Measurements from ENCODE around the gene ACTA1. TPM values are rescaled to one million over a fixed set of nuclear protein-coding genes. Genes with fewer than 3 reads are reported as not detected.
A peak's percentile ranks its signal among the peaks of the same experiment; 100 is the strongest.

The ACTA1 gene
- total and polyA plus RNA-seq, 2 of the 13 experiments (the other 11 are each of a cell fraction or from before 2014, with no cell fraction given) = 1.4 to 5.2 TPM

- TF ChIP-seq THRA (CRISPR knock-in tag; IDR thresholded peaks at IDR 0.05; ENCODE audit: borderline replicate concordance) (no peak), THAP11 (CRISPR knock-in tag; IDR thresholded peaks at IDR 0.05) (no peak), ZBTB1 (CRISPR knock-in tag; IDR thresholded peaks at IDR 0.05; ENCODE audit: borderline replicate concordance) (no peak), TCF7L2 (IDR thresholded peaks at IDR 0.05; ENCODE audit: low read depth, low read length) (no peak), DR1 (CRISPR knock-in tag; IDR thresholded peaks at IDR 0.05) (no peak), ZUFSP (CRISPR knock-in tag; IDR thresholded peaks at IDR 0.05; ENCODE audit: borderline replicate concordance) (no peak), ATRX (CRISPR knock-in tag; IDR thresholded peaks at IDR 0.05; ENCODE audit: borderline replicate concordance) (no peak), ZFP82 (CRISPR knock-in tag; IDR thresholded peaks at IDR 0.05; ENCODE audit: borderline replicate concordance) (no peak), PHF21A (CRISPR knock-in tag; IDR thresholded peaks at IDR 0.05) (peak; percentile 42; the same call in 1 of the 2 replicates), ZXDC (CRISPR knock-in tag; IDR thresholded peaks at IDR 0.05) (no peak), ZBTB10 (CRISPR knock-in tag; IDR thresholded peaks at IDR 0.05; ENCODE audit: borderline replicate concordance) (no peak), ZBTB42 (CRISPR knock-in tag; IDR thresholded peaks at IDR 0.05) (no peak), ZFYVE20 (CRISPR knock-in tag; IDR thresholded peaks at IDR 0.05; ENCODE audit: borderline replicate concordance, low read depth) (no peak), AGO2 (optimal IDR thresholded peaks at IDR 0.05; ENCODE audit: low read depth, low read length) (no peak), ZNF207 (IDR thresholded peaks at IDR 0.05; ENCODE audit: borderline replicate concordance) (no peak), ZNF83 (CRISPR knock-in tag; IDR thresholded peaks at IDR 0.05; ENCODE audit: borderline replicate concordance) (no peak), MAFF (IDR thresholded peaks at IDR 0.05; ENCODE audit: low read depth, low read length) (no peak), DZIP1 (CRISPR knock-in tag; IDR thresholded peaks at IDR 0.05) (no peak)
Measured at GRCh38 chr1:229406798-229407197, 27.1 kb downstream of the ACTA1 start (continued).
